ENCODE results near the gene LRRK1. TPM values are rescaled to one million over a fixed set of nuclear protein-coding genes. Genes with fewer than 3 reads are reported as not detected.

LRRK1 gene
- total and polyA plus RNA-seq, 9 donors = 6.5 to 27.3 (median 17.5) TPM

GRCh38 chr15:100897221-100898151 lies 21.7 kb upstream of the LRRK1 start:
- WGBS, 3 donors = 88 to 92% (median 90%) methylated on average over 26 of the region's 26 CpGs
- no peaks in the 10 kb centered on the region for H3K36me3 ChIP-seq
- DNase-seq = no peak
- H3K27me3 ChIP-seq = no peaks in the 10 kb centered on the region
- H3K27ac ChIP-seq = no peak overlapping the region
- no peak overlapping the region for H3K4me3 ChIP-seq
- peaks cover 5% of the 10 kb centered on the region for H3K4me1 ChIP-seq (ENCODE audit: insufficient read depth)
- intact Hi-C loops (cut with DNase I) = no loop called here
- TF ChIP-seq POLR2A (IDR thresholded peaks at IDR 0.05) = no peak
- no peak for TF ChIP-seq EP300 (IDR thresholded peaks at IDR 0.05)
- TF ChIP-seq CTCF (IDR thresholded peaks at IDR 0.05) = no peak
- no peaks in the 10 kb centered on the region for H3K9me3 ChIP-seq

GRCh38 chr15:100898152-100898490 lies 21.0 kb upstream of the LRRK1 start:
- no peaks in the 10 kb centered on the region for H3K27me3 ChIP-seq
- H3K36me3 ChIP-seq = no peaks in the 10 kb centered on the region
- no peak overlapping the region for H3K27ac ChIP-seq
- H3K4me1 ChIP-seq (ENCODE audit: insufficient read depth) = peaks cover 7% of the 10 kb centered on the region
- no peak overlapping the region for H3K4me3 ChIP-seq
- DNase-seq = no peak
- TF ChIP-seq EP300 (IDR thresholded peaks at IDR 0.05) (no peak), POLR2A (IDR thresholded peaks at IDR 0.05) (no peak), CTCF (IDR thresholded peaks at IDR 0.05) (no peak)
- WGBS, 3 donors = 85 to 94% (median 93%) methylated on average over 9 of the region's 9 CpGs
- no peaks in the 10 kb centered on the region for H3K9me3 ChIP-seq
- intact Hi-C loops (cut with DNase I) = no loop called here

GRCh38 chr15:100898661-100899462 lies 20.3 kb upstream of the LRRK1 start:
- Histone ChIP-seq H3K9me3 (no peaks in the 10 kb centered on the region), H3K36me3 (no peaks in the 10 kb centered on the region), H3K4me3 (no peak overlapping the region), H3K4me1 (ENCODE audit: insufficient read depth) (peaks cover 7% of the 10 kb centered on the region), H3K27ac (no peak overlapping the region), H3K27me3 (no peaks in the 10 kb centered on the region)
- DNase-seq = no peak
- TF ChIP-seq POLR2A (IDR thresholded peaks at IDR 0.05) = no peak
- TF ChIP-seq EP300 (IDR thresholded peaks at IDR 0.05) = no peak
- TF ChIP-seq CTCF (IDR thresholded peaks at IDR 0.05) = no peak
- WGBS, 3 donors = 74 to 82% (median 81%) methylated on average over 11 of the region's 11 CpGs
- intact Hi-C loops (cut with DNase I) = no loop called here

GRCh38 chr15:100899601-100900000 lies 19.6 kb upstream of the LRRK1 start:
- no peaks in the 10 kb centered on the region for H3K27me3 ChIP-seq
- H3K4me3 ChIP-seq = no peak overlapping the region
- no peaks in the 10 kb centered on the region for H3K36me3 ChIP-seq
- intact Hi-C loops (cut with DNase I) = no loop called here
- H3K27ac ChIP-seq = no peak overlapping the region
- DNase-seq = no peak
- 62 to 74% (median 74%) methylated on average over 5 of the region's 5 CpGs for WGBS, 3 donors
- TF ChIP-seq CTCF (IDR thresholded peaks at IDR 0.05) = no peak
- no peak for TF ChIP-seq POLR2A (IDR thresholded peaks at IDR 0.05)
- peaks cover 7% of the 10 kb centered on the region for H3K4me1 ChIP-seq (ENCODE audit: insufficient read depth)
- H3K9me3 ChIP-seq = no peaks in the 10 kb centered on the region

Measured in ovary (tissue), 9 donors.